Activated CD4-positive, alpha-beta T cell treated with anti-CD3 and anti-CD28 coated beads, Interleukin-2, amount 50 U/mL, for 1 hour (primary cell): ENCODE results near the gene DHX38.
A peak's percentile ranks its signal among the peaks of the same experiment; 100 is the strongest.

Experiments used
- DNase-seq: peaks from one replicate; pipeline ENCODE4 v3.0.0-alpha.2; 2020

Gene DHX38

GRCh38 chr16:72123426-72123825, 29.8 kb downstream of the DHX38 start:
- no peak for DNase-seq

- DNase-seq = no peak
Observed at GRCh38 chr16:72124148-72124547, 30.5 kb downstream of the DHX38 start.

GRCh38 chr16:72124761-72125634, 31.4 kb downstream of the DHX38 start:
- peak; percentile 59 for DNase-seq

- DNase-seq = no peak
Observed at GRCh38 chr16:72125635-72126428, 32.2 kb downstream of the DHX38 start.

- DNase-seq = no peak
Observed at GRCh38 chr16:72126429-72126765, 32.8 kb downstream of the DHX38 start.

DNA sequence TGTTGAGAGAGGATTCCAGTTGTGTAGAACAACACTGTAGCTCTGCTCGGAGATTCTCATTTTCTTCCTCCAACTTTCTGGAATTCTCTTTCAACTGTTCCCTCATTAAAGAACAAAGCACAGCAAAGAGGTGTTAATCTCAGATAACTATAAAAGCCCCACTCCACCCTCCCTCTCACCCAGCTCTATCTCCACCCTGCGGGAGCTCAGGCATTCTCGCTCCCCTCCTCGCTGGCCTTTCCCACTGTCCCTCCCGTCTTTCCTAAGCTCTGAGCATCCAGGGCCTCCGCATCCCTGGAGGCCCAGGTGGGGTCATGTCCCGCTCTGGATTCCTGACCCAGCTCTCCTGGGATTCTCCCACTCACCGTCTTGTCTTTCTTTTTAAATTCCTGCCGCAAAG, 35.1 kb downstream of the DHX38 start:
- DNase-seq = no peak

GRCh38 chr16:72129976-72130656, 36.5 kb downstream of the DHX38 start:
- DNase-seq = no peak

GRCh38 chr16:72131036-72131435, 37.4 kb downstream of the DHX38 start:
- DNase-seq = no peak

DNA sequence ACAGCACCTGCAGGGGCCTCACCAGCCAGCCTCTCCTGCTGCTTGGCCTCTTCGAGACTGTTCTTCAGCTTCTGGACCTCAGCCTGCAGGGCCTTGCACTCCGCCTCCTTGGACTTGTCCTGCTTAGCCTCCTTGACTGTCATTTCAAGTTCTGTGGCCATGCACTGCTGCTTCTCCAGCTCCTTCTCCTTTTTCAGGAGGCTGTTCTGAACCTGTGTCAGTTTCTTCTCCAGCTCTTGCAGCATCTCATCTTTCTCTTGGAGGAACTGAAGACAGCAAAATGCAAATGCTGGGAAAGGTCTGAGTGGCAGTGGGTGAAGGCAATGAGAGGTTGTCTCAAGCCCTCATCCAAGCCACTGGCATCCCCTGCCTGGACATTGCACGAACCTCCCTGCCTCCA, 39.1 kb downstream of the DHX38 start:
- no peak for DNase-seq

DNA sequence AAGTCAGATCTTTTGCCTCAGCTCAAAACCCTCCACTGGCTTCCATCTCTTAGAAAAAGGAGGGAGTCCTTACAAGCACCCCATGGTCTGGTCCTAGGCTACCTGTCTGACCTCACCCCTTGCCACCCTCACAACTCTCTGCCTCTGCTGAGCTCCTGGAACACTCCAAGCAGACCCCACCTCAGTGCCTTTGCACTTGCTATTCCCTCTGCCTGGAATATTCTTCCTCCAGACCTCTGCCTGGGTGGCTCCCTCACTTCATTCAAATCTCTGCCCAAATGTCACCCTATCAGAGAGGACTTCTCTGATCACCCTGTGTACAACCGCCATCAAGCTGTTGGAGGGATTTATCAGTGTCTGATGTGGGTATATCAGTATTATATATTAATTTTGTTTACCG, 40.9 kb downstream of the DHX38 start:
- no peak for DNase-seq

GRCh38 chr16:72137380-72138063, 43.9 kb downstream of the DHX38 start:
- DNase-seq = no peak

GRCh38 chr16:72138064-72138572, 44.5 kb downstream of the DHX38 start:
- DNase-seq = no peak

- DNase-seq = no peak
Observed at GRCh38 chr16:72139908-72140307, 46.3 kb downstream of the DHX38 start.

DNA sequence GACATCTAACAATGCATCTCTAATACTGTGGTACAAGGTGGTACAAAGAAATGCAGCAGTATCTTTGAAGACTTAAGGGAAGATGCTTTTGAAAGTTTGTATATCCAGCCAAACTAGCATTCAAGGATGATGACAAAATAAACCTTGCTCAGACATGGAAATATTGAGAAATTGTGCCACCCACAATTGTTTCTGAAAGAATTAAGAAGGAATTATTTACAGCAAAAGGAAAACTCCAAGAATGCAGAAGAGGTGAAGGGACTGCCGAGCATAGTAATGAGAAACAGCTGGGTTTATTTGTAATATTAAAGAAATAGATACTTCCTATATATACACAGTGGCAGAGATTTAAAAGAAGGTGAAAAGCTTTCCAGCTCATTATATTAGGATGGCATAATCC, 48.8 kb downstream of the DHX38 start:
- no peak for DNase-seq

- DNase-seq = no peak
Observed at GRCh38 chr16:72149676-72150464, 56.2 kb downstream of the DHX38 start.

GRCh38 chr16:72159386-72159785, 65.7 kb downstream of the DHX38 start:
- DNase-seq = no peak

DNA sequence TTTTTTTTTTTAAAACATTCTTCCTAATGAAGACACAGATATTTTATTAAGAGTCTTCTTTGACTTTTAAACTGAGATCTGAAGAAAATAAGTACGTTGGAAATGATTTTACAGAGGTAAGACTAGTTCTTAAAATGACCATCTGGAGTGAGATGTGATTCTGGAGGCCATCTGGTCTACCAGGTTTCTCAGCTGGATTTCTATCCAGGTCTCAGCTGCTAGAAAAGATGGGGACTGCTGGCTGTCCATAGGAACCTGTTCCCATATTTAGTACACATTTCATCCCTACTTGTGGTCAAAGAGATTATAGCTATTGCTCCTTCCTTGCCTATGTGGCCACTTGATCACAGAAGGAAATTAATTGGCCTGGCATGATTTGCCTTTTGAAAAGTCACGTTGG, 66.2 kb downstream of the DHX38 start:
- no peak for DNase-seq

GRCh38 chr16:72162105-72162692, 68.6 kb downstream of the DHX38 start:
- DNase-seq = no peak
